ENCODE data around the gene CSF3R.
"Not testable (repeated sequence)": the region's sequence is repeated elsewhere in the genome, so short reads cannot be mapped to it uniquely, and the experiment has no call there.

Gene CSF3R

GRCh38 chr1:36481091-36481490, 1.6 kb downstream of the CSF3R start:
- DNase-seq, result no peak

GRCh38 chr1:36480161-36480560, 2.6 kb downstream of the CSF3R start:
- DNase-seq, result no peak

DNA sequence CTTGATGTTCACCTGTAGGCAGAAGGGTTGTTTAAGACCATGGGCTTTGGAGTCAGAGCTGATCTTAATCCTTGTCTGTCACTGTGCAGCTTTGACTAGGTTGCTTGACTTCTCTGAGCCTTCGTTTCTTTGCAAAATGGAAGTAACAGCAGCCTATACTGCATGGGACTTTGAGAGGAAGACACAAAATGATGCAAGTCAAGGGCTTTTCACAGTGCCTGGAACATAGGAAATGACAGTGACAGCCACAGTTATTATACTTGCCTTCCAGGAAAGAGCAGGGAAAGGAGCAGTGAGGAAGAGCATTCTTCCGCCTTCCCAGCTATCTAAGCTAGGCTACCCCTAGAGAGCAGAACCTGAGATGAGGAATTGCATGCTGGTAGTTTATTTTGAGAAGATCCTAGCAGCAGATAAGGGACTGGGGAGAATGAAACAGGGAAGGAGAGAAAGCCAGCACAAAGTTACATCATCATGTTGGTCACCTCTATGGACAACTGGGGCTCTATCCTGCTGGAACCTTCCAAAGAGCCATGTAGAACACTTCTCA, 3.1 kb downstream of the CSF3R start:
- no peak for DNase-seq

DNA sequence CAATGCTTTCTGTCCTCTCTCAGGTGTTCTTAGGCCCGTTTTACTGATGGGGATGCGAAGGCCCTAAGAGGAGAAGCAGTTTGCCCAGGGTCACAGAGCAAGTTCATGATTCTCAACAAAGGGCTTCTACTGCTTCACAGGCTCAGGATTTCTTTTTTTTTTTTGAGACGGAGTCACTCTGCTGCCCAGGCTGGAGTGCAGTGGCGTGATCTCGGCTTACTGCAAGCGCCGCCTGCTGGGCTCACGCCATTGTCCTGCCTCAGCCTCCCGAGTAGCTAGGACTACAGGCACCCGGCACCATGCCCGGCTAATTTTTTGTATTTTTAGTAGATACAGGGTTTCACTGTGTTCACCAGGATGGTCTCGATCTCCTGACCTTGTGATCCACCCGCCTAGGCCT, 5.1 kb downstream of the CSF3R start:
- not testable (repeated sequence) for DNase-seq

GRCh38 chr1:36476945-36477344, 5.8 kb downstream of the CSF3R start:
- DNase-seq, result no peak

GRCh38 chr1:36475910-36476604, 6.7 kb downstream of the CSF3R start:
- DNase-seq, result no peak

DNA sequence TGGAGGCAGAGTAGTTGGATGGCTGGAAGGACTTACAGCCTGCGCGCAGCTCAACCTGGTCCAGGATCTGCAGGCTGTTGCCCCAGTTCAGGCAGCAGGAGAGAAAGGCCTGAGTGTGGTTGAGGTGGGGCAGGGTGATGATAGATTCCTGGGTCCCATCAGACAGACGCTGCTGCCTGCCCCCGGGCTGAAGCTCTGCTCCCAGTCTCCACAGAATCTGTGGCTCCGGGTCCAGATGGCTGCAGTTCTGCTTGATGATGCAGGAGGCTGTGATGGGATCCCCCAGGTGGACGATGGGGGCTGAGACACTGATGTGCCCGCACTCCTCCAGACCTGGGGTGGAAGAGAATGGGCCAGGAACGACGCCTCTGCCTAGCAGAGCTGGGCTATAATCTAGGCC, 7.4 kb downstream of the CSF3R start:
- no peak for DNase-seq

DNA sequence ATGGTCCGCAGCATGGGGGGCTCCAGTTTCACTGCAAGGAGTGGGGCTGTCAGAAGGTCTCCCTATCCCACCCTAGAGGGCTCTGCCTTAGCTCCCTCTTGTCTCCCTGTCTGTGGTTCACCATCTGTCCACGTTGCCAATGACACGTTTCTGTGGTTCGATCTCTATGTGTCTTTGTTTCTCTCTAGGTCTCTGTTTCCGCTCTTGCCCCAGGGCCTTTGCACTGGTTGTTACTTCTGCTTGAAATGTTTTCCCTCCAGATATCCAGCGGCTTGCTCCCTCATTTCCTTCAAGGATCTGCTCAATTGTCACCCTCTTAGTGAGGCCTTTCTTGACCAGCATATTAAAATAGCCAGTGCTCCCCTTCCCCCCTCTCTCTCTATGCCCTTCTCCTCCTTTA, 10.1 kb downstream of the CSF3R start:
- DNase-seq, result no peak

- no peak for DNase-seq
Observed at GRCh38 chr1:36471830-36472641, 10.7 kb downstream of the CSF3R start.

DNA sequence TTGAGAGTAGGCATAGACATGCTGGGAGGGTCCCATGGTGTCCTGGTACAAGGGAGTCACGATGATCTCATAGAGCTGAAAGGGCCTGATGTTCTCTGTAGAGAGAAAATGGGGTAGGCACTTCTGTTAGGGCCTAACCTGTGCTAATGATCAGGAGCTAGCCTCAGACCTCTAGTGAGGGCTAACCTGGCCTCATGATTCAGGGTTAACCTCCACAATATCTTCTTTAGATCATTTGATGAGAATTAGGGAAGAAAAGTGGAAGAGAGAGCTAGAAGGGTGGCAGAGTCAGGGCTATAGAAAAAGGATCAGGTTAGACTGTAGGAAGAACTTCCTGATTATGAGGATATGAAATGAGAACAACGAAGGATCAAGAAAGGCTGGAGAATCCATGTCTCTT, 13.6 kb downstream of the CSF3R start:
- no peak for DNase-seq

DNA sequence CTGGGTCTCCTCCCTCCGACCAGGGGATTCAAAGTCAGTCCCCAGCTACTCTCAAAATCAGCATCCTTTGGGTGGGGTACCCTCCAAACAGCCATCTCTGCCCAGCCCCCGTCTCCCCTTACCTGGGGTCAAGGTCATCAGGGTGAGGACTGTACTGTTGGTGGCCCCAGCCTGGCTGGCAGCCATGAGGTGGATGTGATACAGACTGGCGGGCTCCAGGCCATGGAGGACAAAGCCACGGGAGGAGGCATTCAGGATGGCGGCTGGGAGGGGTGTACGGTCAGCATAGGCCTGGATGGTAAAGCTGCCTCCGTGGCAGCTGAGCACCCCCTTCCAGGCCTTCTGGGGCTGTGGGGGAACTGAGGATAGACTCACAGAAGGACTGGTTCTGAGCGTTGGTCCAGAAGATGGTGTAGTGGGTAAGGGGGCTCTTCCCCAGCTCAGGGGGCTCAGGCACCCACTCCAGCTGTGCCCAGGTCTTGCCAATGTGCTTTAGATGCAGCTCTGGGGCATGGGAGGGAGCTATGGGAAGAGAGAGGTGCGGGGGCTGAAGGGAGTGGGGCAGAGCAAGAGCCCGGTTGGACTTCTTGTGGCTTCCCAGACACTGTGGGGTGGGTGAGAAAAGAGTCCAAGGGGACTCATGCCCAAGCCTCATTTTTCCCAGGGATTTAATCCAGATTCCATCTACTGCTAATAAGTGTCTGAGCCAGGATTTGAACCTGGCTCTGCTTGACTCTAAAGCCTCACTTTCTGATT, 14.8 kb downstream of the CSF3R start:
- DNase-seq, result no peak

GRCh38 chr1:36467027-36467410, 15.7 kb downstream of the CSF3R start:
- DNase-seq, result no peak

- no peak for DNase-seq
Observed at GRCh38 chr1:36466370-36467026, 16.2 kb downstream of the CSF3R start.

- no peak for DNase-seq
Observed at GRCh38 chr1:36465731-36466369, 16.9 kb downstream of the CSF3R start.

- DNase-seq, result peak; percentile 55
Observed at GRCh38 chr1:36464605-36465393, 17.9 kb downstream of the CSF3R start.

DNA sequence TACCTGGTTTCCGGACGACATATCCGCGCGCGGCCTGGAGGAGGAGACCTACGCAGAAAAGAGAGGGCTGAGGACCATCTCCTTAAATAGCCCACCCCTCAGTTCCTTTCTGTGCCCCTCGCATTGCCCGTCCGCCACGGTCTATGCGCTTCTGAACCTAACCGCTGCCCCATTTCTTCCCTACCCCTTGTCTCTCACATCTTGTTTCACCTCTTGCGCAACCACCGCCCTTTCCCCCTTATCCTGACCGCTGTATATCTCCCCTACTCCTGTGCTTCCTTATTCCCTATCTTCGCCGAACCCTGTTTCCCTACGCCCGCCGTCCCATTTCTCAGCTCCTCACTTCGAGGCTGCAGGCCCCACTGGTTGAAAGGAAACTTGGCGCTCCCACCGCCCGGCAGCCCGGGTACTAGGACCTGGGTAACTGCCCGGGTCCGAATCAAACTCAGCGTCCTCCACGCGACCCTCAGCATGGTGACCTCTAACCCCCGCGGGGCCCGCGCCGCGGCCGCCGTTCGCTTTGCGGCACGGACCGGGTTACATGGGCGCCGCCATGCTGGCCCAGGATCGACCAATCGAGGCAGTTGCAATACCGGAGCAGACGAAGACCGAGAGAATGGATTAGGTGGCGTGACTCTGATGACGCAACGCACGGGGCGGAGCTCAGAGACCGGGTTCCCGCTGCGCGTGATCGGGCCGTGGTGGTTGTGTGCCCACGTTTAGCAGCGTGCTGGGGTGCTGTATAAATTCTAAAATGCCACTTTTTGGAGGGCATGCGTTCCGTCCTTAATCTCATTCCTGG, 18.7 kb downstream of the CSF3R start, which contains the start of gene MRPS15:
TSS of gene MRPS15 (minus strand) at position 582 of the 802 bp plus-strand sequence. CDS start at position 473, 109 bp downstream.
- DNase-seq, result peak; percentile 88

- no peak for DNase-seq
Observed at GRCh38 chr1:36463463-36463802, 19.3 kb downstream of the CSF3R start.

DNA sequence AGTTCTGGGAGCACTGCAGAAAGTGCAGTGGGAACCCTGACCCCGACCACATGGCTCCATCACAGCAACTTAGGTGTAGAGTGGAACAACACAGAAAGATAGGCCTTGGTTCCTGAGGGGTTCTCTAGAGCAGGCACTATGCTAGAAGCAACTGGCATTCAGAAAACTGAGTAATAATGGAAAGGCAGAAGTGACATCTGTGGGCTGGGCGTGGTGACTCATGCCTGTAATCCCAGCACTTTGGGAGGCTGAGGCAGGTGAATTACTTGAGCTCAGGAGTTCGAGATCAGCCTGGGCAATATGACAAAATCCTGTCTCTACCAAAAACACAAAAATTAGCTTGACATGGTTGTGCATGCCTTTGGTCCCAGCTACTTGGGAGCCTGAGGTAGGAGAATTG, 23.8 kb downstream of the CSF3R start:
- DNase-seq, result no peak

DNA sequence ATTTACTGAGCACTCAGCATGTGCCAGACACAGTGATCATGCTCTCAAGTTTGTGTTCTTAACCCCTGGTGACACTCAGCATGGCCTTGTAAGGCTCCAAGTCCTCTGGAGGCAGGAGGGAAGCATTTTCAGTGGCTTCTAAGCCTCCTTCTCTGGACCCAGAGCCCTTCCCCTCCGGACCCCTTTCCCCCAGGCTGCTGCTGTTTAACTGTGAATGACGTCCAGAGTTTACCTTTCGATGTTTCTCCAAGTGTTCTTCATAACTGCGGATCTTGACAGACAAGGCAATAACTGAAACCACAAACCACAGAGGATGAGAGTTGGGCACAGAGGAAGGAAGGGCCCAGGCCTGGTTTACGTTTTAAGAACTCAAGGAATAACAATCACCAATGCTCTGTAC, 25.0 kb downstream of the CSF3R start:
- no peak for DNase-seq

DNA sequence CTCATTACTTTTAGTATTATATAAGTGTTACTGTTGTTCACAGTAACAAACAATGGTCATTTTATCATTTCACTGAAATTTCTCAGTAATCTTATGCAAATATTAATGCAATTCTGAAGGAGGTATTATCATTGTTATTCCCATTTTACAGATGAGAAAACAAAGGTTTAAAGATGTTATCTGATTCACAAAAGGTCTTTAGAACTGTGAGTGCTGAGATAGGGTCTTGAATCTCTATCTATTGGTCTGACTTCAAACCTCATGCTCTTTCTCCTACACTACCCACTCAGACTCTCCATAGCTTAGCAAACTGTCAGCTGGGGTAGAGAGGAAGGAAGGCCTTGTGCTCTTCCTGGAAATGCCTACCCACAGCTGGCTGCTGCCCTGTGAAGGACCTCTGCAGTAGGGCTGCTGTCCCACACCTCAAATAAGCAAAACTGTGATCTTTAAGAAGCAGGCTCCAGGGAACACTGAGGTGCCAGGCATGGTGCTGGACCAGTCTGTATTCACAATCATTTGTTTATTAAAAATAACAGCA, 26.3 kb downstream of the CSF3R start:
- DNase-seq, result no peak
